Upper lobe of left lung (tissue), 6 donors: ENCODE results near the gene CUX1. TPM values are rescaled to one million over a fixed set of nuclear protein-coding genes. Genes with fewer than 3 reads are reported as not detected.

Experiments used
- ATAC-seq, 2 donors: fragments of 200-7000 bp; cut with Tn5 transposase; one replicate each; pipeline ENCODE4 v1.9.1; 2022; ENCODE audit warnings: mild to moderate bottlenecking in 2 of 2, moderate library complexity in 2 of 2; ENCODE audit not compliant: low FRiP score in 2 of 2
- DNase-seq, 2 donors: peaks; one replicate each; pipeline ENCODE4 v3.0.0-alpha.2; 2019 to 2020
- H3K27ac ChIP-seq, 4 donors: fragments of 200-600 bp; sonication (generic); one replicate each; pipeline ENCODE4 v1.5.1; 2016 to 2019
- H3K27me3 ChIP-seq, 4 donors: fragments of 200-600 bp; sonication (generic); one replicate each; pipeline ENCODE4 v1.5.1; 2017 to 2019
- H3K36me3 ChIP-seq, 4 donors: fragments of 200-600 bp; sonication (generic); one replicate each; pipeline ENCODE4 v1.5.1; 2016 to 2019
- H3K4me1 ChIP-seq, 4 donors: fragments of 200-600 bp; sonication (generic); one replicate each; pipeline ENCODE4 v1.5.1; 2018 to 2019
- H3K4me3 ChIP-seq, 4 donors: fragments of 200-600 bp; sonication (generic); one replicate each; pipeline ENCODE4 v1.5.1; 2017 to 2019; ENCODE audit warnings: mild to moderate bottlenecking in 2 of 4, moderate library complexity in 1 of 4
- H3K9me3 ChIP-seq, 4 donors: fragments of 200-600 bp; sonication (generic); one replicate each; pipeline ENCODE4 v1.5.1; 2018 to 2019
- CTCF ChIP-seq, 6 experiments: fragments of 450-650 bp in 4 of 6; fragments of 200-600 bp in 2 of 6; sonication (generic) in 2 of 6; IDR thresholded peaks; one replicate each; pipeline ENCODE4 v1.5.1; 2016 to 2019; ENCODE audit warnings: antibody characterized with exemption in 6 of 6
- EP300 ChIP-seq, 4 donors: sonication (generic); formaldehyde crosslinking; IDR thresholded peaks; one replicate each; pipeline ENCODE4 v1.5.1; 2017; ENCODE audit warnings: antibody characterized with exemption in 4 of 4, control low read depth in 2 of 4
- POLR2A ChIP-seq, 4 donors: fragments of 450-650 bp; IDR thresholded peaks; one replicate each; pipeline ENCODE4 v1.5.1; 2016 to 2017; ENCODE audit warnings: antibody characterized with exemption in 4 of 4, mild to moderate bottlenecking in 2 of 4
- POLR2AphosphoS5 ChIP-seq, 2 donors: sonication (generic); formaldehyde crosslinking; IDR thresholded peaks; one replicate each; pipeline ENCODE4 v1.5.1; 2017; ENCODE audit warnings: antibody characterized with exemption in 2 of 2
- WGBS, 2 donors: methylation state at CpG; one replicate each; pipeline ENCODE4 v1.1.5; 2017 to 2018; 5-methylcytosine and 5-hydroxymethylcytosine counted together
- total RNA-seq, 6 donors: library from RNA; depleted of rRNA in 4 of 6; stranded (reverse); fragments of >200 nt in 4 of 6; gene quantifications; one replicate each; pipeline versions ENCODE4 v1.1.0 to v1.2.1, GENCODE V29; 2016 to 2021
- donor health status: DM: no; HTN: no; CAD: no; lungs with moderate emphysema.
- donor health status: DM: no; HTN: yes; CAD: no; lungs with severe emphysema.

Gene CUX1
- total RNA-seq, 6 donors from 2014 or later, result 106 to 188 (median 115) TPM

- ATAC-seq (no peak), DNase-seq (no peak)
- Histone ChIP-seq H3K27me3 (no peaks in the 10 kb centered on the region), H3K4me1 (peaks cover 30 to 44% (median 33%) of the 10 kb centered on the region in 4 donors), H3K9me3 (no peaks in the 10 kb centered on the region), H3K4me3 (no peak overlapping the region), H3K36me3 (no peaks in the 10 kb centered on the region), H3K27ac (no peak overlapping the region)
- TF ChIP-seq POLR2A (IDR thresholded peaks at IDR 0.05) (no peak), POLR2AphosphoS5 (IDR thresholded peaks at IDR 0.05) (no peak), CTCF (IDR thresholded peaks at IDR 0.05) (no peak), EP300 (IDR thresholded peaks at IDR 0.05) (no peak)
- 65 to 91% methylated on average over 6 to 9 of the region's 9 CpGs for WGBS, 2 donors
Observed at GRCh38 chr7:102289057-102289456, 471.6 kb downstream of the CUX1 start.

DNA sequence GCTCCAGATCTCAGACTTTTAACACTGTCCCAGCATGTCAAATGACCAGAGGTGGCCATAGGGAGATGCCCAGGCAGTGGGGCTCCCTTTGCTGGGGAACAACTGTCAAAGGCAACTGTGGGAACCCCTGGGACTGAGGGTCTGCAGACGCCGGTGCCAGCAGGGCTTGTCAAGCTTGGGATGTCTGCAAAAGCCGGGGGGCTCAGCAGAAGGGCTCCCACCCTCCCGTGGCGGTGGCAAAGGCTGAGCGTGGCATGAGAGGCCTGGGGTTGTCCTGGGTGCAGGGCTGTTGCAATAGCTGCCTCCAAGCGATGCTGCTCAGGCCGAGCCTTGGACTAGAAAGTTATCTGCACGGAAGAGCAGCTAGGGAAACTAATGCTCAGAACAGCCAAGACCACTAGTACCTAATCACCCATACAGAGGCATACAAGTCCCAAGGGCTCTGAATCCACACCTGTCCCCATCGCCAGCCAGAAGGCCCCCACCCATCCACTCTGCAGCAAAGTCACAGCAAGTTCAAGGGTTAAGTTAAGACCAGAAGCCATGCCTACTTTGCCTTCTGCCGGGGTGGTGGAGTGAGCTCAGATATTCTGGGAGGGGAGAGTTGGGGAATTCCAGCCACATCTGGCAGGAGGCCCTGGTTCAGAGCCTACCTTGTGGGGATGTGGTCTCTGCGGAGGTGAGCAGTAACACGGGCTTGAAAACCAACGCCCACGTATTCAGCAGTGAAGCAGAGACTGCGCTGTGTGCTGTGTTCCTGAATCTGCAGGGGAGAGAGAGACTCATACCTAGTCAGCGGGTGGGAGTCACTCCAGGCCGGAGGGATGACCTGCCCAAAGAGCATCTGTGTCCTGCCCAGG is 473.9 kb downstream of the CUX1 start:
- DNase-seq, result no peak
- H3K27me3 ChIP-seq, result no peaks in the 10 kb centered on the region
- H3K4me1 ChIP-seq, result peaks cover 13 to 22% (median 15%) of the 10 kb centered on the region in 4 donors
- no peak for TF ChIP-seq EP300 (IDR thresholded peaks at IDR 0.05)
- TF ChIP-seq CTCF (IDR thresholded peaks at IDR 0.05), result no peak
- TF ChIP-seq POLR2AphosphoS5 (IDR thresholded peaks at IDR 0.05), result no peak
- TF ChIP-seq POLR2A (IDR thresholded peaks at IDR 0.05), result no peak
- no peak overlapping the region for H3K27ac ChIP-seq
- no peaks in the 10 kb centered on the region for H3K36me3 ChIP-seq
- no peak for ATAC-seq
- no peak overlapping the region for H3K4me3 ChIP-seq
- H3K9me3 ChIP-seq, result no peaks in the 10 kb centered on the region
- WGBS, 2 donors, result 78 to 83% methylated on average over 12 to 17 of the region's 18 CpGs

DNA sequence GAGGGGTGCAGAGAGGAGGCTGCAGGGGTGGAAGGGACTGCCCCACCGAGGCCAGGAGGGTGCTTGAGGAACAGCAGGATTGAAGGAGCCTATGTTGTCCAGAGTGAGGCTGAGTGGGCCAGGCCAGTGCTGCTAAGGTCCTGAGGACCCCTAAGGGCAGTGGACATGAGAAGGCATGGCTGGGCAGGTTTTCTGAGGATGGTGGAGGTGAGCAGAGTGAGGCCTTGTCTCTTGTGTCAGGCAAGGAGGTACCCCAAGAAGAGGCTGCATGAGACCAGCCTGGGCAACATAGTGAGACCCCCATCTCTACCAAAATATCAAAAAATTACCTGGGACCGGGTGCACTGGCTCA is 474.5 kb downstream of the CUX1 start:
- H3K27ac ChIP-seq, result no peak overlapping the region
- no peaks in the 10 kb centered on the region for H3K27me3 ChIP-seq
- H3K9me3 ChIP-seq, result no peaks in the 10 kb centered on the region
- peaks cover 13 to 20% (median 15%) of the 10 kb centered on the region in 4 donors for H3K4me1 ChIP-seq
- TF ChIP-seq POLR2AphosphoS5 (IDR thresholded peaks at IDR 0.05) (no peak), CTCF (IDR thresholded peaks at IDR 0.05) (no peak), EP300 (IDR thresholded peaks at IDR 0.05) (no peak), POLR2A (IDR thresholded peaks at IDR 0.05) (no peak)
- 77 to 83% methylated on average over 2 of the region's 2 CpGs for WGBS, 2 donors
- H3K4me3 ChIP-seq, result no peak overlapping the region
- H3K36me3 ChIP-seq, result no peaks in the 10 kb centered on the region
- DNase-seq, result no peak
- no peak for ATAC-seq

GRCh38 chr7:102292813-102293798 is 475.7 kb downstream of the CUX1 start:
- Histone ChIP-seq H3K27ac (no peak overlapping the region), H3K36me3 (no peaks in the 10 kb centered on the region), H3K4me3 (no peak overlapping the region), H3K9me3 (no peaks in the 10 kb centered on the region), H3K4me1 (peaks cover 4 to 8% (median 6%) of the 10 kb centered on the region in 4 donors), H3K27me3 (no peaks in the 10 kb centered on the region)
- 40 to 55% methylated on average over 27 to 31 of the region's 36 CpGs for WGBS, 2 donors
- no peak for TF ChIP-seq POLR2A (IDR thresholded peaks at IDR 0.05)
- no peak for TF ChIP-seq POLR2AphosphoS5 (IDR thresholded peaks at IDR 0.05)
- TF ChIP-seq EP300 (IDR thresholded peaks at IDR 0.05), result no peak
- TF ChIP-seq CTCF (IDR thresholded peaks at IDR 0.05), result no peak
- DNase-seq (no peak), ATAC-seq (no peak)
